Fibroblast of villous mesenchyme (primary cell): ENCODE measurements around the gene HLA-E. TPM values are rescaled to one million over a fixed set of nuclear protein-coding genes. Genes with fewer than 3 reads are reported as not detected.
"Not testable (repeated sequence)": the region's sequence is repeated elsewhere in the genome, so short reads cannot be mapped to it uniquely, and the experiment has no call there.

Experiments used
- DNase-seq: peaks from one replicate; pipeline ENCODE4 v3.0.0-alpha.2; 2010; ENCODE audit warnings: low read depth
- H3K4me3 ChIP-seq: 2 replicates; pipeline ENCODE4 v1.5.1; 2011; ENCODE audit warnings: low read depth, mild to moderate bottlenecking, low read length
- CTCF ChIP-seq: IDR thresholded peaks from 2 replicates; pipeline ENCODE4 v1.5.1; 2012; ENCODE audit warnings: low read depth, mild to moderate bottlenecking, low read length; ENCODE audit not compliant: insufficient read depth
- total RNA-seq: library from RNA; depleted of rRNA; stranded (reverse); fragments of >200 nt; gene quantifications from 2 replicates; pipeline ENCODE4 v1.2.3, GENCODE V29; 2012

HLA-E gene
- total RNA-seq, 1 donor, result 165 TPM

GRCh38 chr6:30462482-30462881 is 26.8 kb upstream of the HLA-E start:
- no peak overlapping the region for H3K4me3 ChIP-seq
- no peak for DNase-seq
- no peak for TF ChIP-seq CTCF

DNA sequence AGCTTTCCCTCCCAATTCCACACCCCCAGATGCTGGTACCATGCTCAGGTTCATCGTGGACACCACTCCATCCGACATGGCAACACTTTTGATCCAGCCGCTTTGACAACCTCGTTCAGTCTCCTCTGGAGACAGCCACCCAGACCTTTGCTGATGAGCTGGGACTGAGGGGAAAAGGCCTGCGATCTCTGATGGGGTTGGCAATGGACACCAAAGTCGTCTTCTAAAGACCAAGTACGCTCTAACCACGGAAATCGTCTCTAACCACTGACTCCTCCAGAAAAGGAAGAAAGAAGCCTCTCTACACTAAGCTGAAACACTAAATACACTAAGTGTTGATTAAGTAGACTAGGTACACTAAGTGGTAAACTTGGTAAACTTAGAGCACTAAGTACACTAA is 26.1 kb upstream of the HLA-E start:
- no peak for DNase-seq
- no peak for TF ChIP-seq CTCF
- no peak overlapping the region for H3K4me3 ChIP-seq

DNA sequence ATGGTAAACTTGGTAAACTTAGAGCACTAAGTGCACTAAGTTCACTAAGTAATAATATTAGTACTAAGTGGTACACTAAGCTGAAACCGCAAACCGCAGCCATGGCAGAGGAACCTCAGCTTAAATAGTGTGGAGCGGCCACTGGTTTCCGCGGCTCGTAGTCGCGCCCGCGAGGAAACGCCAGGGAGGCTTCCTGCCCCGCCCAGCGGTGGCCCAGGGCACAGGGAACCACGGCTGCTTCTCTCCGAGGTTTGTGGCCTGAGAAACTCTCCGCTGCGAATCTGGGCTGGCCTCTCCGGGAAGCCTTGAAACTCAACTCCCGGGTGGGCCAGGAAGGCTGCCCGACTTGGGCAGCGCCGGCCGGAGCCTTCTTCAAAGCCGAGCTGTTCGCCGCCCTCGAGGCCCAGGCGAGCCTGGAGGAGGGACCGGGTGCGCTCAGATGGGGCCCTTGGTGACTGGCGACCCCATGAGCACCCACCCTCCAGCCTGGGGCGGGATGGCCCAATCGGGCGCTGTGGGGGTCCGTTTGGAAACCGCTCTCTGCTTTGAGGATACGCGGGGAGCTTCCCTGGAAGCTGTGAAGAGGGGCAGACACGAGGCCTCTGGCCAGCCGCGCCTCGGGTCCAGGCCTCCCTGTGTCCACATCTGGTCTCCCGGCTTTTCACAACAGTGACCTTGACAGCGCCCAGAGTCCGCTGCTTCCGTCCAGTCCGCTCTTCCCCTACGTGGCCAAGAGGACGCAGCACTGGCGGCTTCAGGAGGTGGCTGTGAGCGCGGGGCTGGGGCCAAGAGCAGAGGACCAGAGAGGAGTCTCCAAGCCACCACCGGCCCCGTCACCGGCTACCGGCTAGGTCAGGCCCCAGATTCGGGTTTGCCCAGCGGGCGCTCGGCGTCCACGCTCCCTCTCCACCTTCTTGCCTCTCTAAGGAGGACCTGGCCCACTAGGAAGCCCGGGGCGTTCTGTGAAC is 25.4 kb upstream of the HLA-E start:
- H3K4me3 ChIP-seq, result no peak overlapping the region
- DNase-seq, result peak; percentile 40
- TF ChIP-seq CTCF, result no peak

DNA sequence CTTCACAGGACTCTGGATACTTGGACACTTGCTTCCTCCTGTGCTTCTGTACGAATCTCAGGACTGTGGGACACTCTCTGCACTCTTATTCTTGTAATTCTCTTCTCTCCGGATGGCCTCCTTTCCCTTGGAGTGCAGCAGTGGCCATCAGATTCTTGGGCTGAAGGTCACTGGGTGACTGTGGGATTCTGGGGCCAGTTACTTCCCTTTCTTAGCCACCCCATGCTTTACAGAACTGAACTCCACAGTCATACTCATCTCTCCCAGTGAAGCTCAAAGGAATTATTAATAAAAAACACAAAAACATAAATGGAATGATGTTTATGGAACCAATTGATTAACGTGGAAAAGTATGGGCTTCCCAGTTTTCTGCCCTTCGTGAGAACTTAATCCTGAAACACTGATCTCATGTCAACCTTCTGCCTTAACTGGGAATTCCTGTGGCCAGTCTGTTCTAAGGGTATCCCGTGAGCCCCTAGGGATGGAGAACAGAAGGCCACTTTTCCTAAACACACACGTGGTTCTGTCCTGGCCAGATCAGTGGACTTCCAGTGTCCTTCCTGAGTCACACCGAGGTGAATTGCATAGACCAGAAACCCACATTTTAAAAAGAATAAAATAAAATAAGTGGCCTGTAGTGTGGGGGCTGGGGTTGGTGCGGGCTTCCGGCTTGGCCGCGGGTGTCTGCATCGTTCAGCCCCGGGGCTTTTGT is 23.6 kb upstream of the HLA-E start:
- DNase-seq, result no peak
- no peak overlapping the region for H3K4me3 ChIP-seq

GRCh38 chr6:30470968-30471367 is 18.3 kb upstream of the HLA-E start:
- DNase-seq, result peak; percentile 86
- TF ChIP-seq CTCF, result no peak

More for the DNA sequence above, 23.6 kb upstream of the HLA-E start:
- TF ChIP-seq CTCF, result no peak

GRCh38 chr6:30475116-30475515 is 14.2 kb upstream of the HLA-E start:
- H3K4me3 ChIP-seq, DNase-seq: not testable (repeated sequence)

More at GRCh38 chr6:30470968-30471367, 18.3 kb upstream of the HLA-E start:
- H3K4me3 ChIP-seq, result no peak overlapping the region

GRCh38 chr6:30480536-30481156 is 8.7 kb upstream of the HLA-E start:
- H3K4me3 ChIP-seq, result no peak overlapping the region
- no peak for DNase-seq
- no peak for TF ChIP-seq CTCF
